HL-60 (cell line): ENCODE results near the gene DNAJC18.

Experiments used
- POLR2AphosphoS5 ChIP-seq: IDR thresholded peaks from 2 replicates; pipeline ENCODE4 v1.6.1; 2012; ENCODE audit warnings: low read depth
- TF ChIP-seq, protein P1 (sequence below): IDR thresholded peaks from one replicate; pipeline ENCODE4 v1.5.1; 2011; ENCODE audit warnings: low read length, control low read depth, inconsistent platforms; ENCODE audit not compliant: insufficient read depth
- TF ChIP-seq, protein P2 (sequence below): IDR thresholded peaks from 2 replicates; pipeline ENCODE4 v1.6.1; 2012; ENCODE audit warnings: low read depth; ENCODE audit not compliant: insufficient replicate concordance

DNA sequence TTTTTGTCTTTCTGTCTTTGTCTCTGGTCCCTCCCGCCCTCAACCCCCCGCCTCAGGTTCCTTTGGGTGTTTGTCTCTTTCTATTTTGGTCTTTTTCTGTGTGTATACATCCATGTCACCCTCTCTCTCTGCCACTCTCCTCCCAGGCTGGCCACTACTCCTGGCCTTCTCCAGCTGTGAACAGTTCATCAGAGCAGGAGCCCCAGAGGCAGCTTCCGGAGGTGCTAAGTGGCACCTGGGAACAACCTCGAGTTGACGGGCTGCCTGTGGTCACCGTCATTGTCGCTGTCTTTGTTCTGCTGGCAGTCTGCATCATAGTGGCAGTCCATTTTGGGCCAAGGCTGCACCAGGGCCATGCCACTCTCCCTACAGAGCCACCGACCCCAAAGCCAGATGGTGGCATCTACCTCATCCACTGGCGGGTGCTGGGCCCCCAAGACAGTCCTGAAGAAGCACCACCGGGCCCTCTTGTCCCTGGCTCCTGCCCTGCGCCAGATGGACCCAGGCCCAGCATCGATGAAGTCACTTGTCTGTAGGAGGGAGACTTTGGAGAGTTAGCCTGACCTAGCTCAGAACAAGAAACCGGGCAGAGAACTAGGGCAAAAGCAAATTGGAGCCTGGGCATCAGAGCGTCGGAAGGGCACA is 33.2 kb upstream of the DNAJC18 start:
- TF ChIP-seq, protein P1, sequence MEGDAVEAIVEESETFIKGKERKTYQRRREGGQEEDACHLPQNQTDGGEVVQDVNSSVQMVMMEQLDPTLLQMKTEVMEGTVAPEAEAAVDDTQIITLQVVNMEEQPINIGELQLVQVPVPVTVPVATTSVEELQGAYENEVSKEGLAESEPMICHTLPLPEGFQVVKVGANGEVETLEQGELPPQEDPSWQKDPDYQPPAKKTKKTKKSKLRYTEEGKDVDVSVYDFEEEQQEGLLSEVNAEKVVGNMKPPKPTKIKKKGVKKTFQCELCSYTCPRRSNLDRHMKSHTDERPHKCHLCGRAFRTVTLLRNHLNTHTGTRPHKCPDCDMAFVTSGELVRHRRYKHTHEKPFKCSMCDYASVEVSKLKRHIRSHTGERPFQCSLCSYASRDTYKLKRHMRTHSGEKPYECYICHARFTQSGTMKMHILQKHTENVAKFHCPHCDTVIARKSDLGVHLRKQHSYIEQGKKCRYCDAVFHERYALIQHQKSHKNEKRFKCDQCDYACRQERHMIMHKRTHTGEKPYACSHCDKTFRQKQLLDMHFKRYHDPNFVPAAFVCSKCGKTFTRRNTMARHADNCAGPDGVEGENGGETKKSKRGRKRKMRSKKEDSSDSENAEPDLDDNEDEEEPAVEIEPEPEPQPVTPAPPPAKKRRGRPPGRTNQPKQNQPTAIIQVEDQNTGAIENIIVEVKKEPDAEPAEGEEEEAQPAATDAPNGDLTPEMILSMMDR = no peak
- TF ChIP-seq POLR2AphosphoS5 = no peak
- TF ChIP-seq, protein P2, sequence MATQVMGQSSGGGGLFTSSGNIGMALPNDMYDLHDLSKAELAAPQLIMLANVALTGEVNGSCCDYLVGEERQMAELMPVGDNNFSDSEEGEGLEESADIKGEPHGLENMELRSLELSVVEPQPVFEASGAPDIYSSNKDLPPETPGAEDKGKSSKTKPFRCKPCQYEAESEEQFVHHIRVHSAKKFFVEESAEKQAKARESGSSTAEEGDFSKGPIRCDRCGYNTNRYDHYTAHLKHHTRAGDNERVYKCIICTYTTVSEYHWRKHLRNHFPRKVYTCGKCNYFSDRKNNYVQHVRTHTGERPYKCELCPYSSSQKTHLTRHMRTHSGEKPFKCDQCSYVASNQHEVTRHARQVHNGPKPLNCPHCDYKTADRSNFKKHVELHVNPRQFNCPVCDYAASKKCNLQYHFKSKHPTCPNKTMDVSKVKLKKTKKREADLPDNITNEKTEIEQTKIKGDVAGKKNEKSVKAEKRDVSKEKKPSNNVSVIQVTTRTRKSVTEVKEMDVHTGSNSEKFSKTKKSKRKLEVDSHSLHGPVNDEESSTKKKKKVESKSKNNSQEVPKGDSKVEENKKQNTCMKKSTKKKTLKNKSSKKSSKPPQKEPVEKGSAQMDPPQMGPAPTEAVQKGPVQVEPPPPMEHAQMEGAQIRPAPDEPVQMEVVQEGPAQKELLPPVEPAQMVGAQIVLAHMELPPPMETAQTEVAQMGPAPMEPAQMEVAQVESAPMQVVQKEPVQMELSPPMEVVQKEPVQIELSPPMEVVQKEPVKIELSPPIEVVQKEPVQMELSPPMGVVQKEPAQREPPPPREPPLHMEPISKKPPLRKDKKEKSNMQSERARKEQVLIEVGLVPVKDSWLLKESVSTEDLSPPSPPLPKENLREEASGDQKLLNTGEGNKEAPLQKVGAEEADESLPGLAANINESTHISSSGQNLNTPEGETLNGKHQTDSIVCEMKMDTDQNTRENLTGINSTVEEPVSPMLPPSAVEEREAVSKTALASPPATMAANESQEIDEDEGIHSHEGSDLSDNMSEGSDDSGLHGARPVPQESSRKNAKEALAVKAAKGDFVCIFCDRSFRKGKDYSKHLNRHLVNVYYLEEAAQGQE = no peak
